K562 (cell line): ENCODE results near the gene LAMTOR1. TPM values are rescaled to one million over a fixed set of nuclear protein-coding genes. Genes with fewer than 3 reads are reported as not detected.

Experiments used
- CEBPG ChIP-seq, 3 experiments: fragments of 200-800 bp in 1 of 3; sonication (Bioruptor generic) in 1 of 3; sonication (generic) in 1 of 3; formaldehyde crosslinking in 1 of 3; IDR thresholded peaks in 2 of 3; conservative IDR thresholded peaks in 1 of 3; 2 replicates each; pipeline versions ENCODE4 v1.6.1 to v1.8.0; 2016 to 2022; ENCODE audit warnings: missing compliant biosample characterization in 2 of 3, missing genetic modification characterization in 2 of 3, mild to moderate bottlenecking in 1 of 3, missing genetic modification reagents in 1 of 3
- CHAMP1 ChIP-seq: fragments of 450-650 bp; IDR thresholded peaks from 2 replicates; pipeline ENCODE4 v1.6.1; 2016; ENCODE audit warnings: mild to moderate bottlenecking
- DLX4 ChIP-seq: fragments of 250-450 bp; sonication (Bioruptor Pico); IDR thresholded peaks from 2 replicates; pipeline ENCODE4 v1.6.1; 2021; ENCODE audit warnings: mild to moderate bottlenecking
- E2F5 ChIP-seq: sonication (generic); formaldehyde crosslinking; IDR thresholded peaks from 2 replicates; pipeline ENCODE4 v1.8.0; 2022; ENCODE audit warnings: mild to moderate bottlenecking, missing genetic modification reagents
- ETV6 ChIP-seq, 3 experiments: fragments of 150-350 bp in 1 of 3; sonication (generic) in 1 of 3; formaldehyde crosslinking in 1 of 3; IDR thresholded peaks; 2 replicates each; pipeline versions ENCODE4 v1.6.1 to v1.8.0; 2014 to 2022; ENCODE audit warnings: borderline replicate concordance in 2 of 3, low read depth in 2 of 3, antibody characterized with exemption in 1 of 3, low read length in 1 of 3, mild to moderate bottlenecking in 1 of 3, missing genetic modification reagents in 1 of 3
- FUS ChIP-seq: fragments of 200-400 bp; formaldehyde crosslinking; optimal IDR thresholded peaks from 2 replicates; pipeline ENCODE3; 2017; ENCODE audit warnings: low read depth, low read length
- HBP1 ChIP-seq: fragments of 450-650 bp; formaldehyde crosslinking; IDR thresholded peaks from 2 replicates; pipeline ENCODE4 v1.4.0; 2022; ENCODE audit warnings: missing genetic modification characterization
- MAFK ChIP-seq: IDR thresholded peaks from 2 replicates; pipeline ENCODE4 v1.6.1; 2011; ENCODE audit warnings: low read length, improper control_type of control experiment
- MECOM ChIP-seq: fragments of 250-450 bp; sonication (Bioruptor Pico); IDR thresholded peaks from 2 replicates; pipeline ENCODE4 v1.8.0; 2022; ENCODE audit warnings: inconsistent platforms
- NFIC ChIP-seq: fragments of 450-650 bp; IDR thresholded peaks from 2 replicates; pipeline ENCODE4 v1.6.1; 2017; ENCODE audit warnings: mild to moderate bottlenecking, inconsistent platforms
- NR2C2 ChIP-seq, 2 experiments: fragments of 200-800 bp in 1 of 2; sonication (Bioruptor generic) in 1 of 2; sonication (generic) in 1 of 2; formaldehyde crosslinking in 1 of 2; IDR thresholded peaks; 2 replicates each; pipeline versions ENCODE4 v1.6.1 to v1.8.0; 2016 to 2022; ENCODE audit warnings: mild to moderate bottlenecking in 1 of 2, missing compliant biosample characterization in 1 of 2, missing genetic modification characterization in 1 of 2, missing genetic modification reagents in 1 of 2
- PRMT5 ChIP-seq: sonication (generic); formaldehyde crosslinking; IDR thresholded peaks from 2 replicates; pipeline ENCODE4 v1.5.0; 2020; ENCODE audit warnings: missing genetic modification reagents
- THAP7 ChIP-seq: fragments of 250-450 bp; sonication (Bioruptor Pico); IDR thresholded peaks from 2 replicates; pipeline ENCODE4 v1.5.0; 2021
- THRAP3 ChIP-seq: fragments of 450-650 bp; IDR thresholded peaks from 2 replicates; pipeline ENCODE4 v1.6.1; 2016; ENCODE audit warnings: mild to moderate bottlenecking, inconsistent platforms, borderline replicate concordance
- ZBTB8A ChIP-seq: fragments of 450-650 bp; IDR thresholded peaks from 2 replicates; pipeline ENCODE4 v1.6.1; 2018; ENCODE audit warnings: mild to moderate bottlenecking, moderate library complexity; ENCODE audit not compliant: partially characterized antibody
- ZBTB9 ChIP-seq: fragments of 450-650 bp; formaldehyde crosslinking; IDR thresholded peaks from 2 replicates; pipeline ENCODE4 v1.4.0; 2020; ENCODE audit warnings: mild to moderate bottlenecking, moderate library complexity
- ZNF444 ChIP-seq: fragments of 250-450 bp; sonication (Bioruptor Pico); IDR thresholded peaks from 2 replicates; pipeline ENCODE4 v1.4.0; 2020; ENCODE audit warnings: mild to moderate bottlenecking, moderate library complexity
- ZNF830 ChIP-seq: fragments of 250-450 bp; sonication (Bioruptor Pico); IDR thresholded peaks from 2 replicates; pipeline ENCODE4 v1.5.0; 2021; ENCODE audit warnings: mild to moderate bottlenecking
- polyA plus RNA-seq, 8 experiments: library from polyadenylated mRNA; depleted of rRNA in 4 of 8; stranded (reverse) in 5 of 8; unstranded in 3 of 8; fragments of >200 nt; fragmentation: Nextera tagmentation in 2 of 8; fragmentation: Illumina TruSeq in 1 of 8; extraction: Ambion mirVana in 2 of 8; extraction: Trizol in 1 of 8; gene quantifications; 2 replicates each; pipeline versions ENCODE4 v1.2.1 to v1.2.3, GENCODE V29; 2011 to 2014; ENCODE audit warnings: inconsistent platforms in 1 of 8, missing spikeins in 1 of 8
- total RNA-seq, 7 experiments: library from RNA; depleted of rRNA in 6 of 7; stranded (reverse); fragments of >200 nt in 6 of 7; fragmentation: Illumina TruSeq in 2 of 7; extraction: Trizol in 2 of 7; gene quantifications; 2 replicates each; pipeline versions ENCODE4 v1.2.1 to v1.2.3, GENCODE V29; 2011 to 2021; ENCODE audit warnings: low replicate concordance in 1 of 7

Gene LAMTOR1
- total and polyA plus RNA-seq, 9 of the 15 experiments (the other 6 are each of a cell fraction or from before 2014, with no cell fraction given) = 62.6 to 104 (median 85.3) TPM

GRCh38 chr11:72080326-72081183 lies 22.5 kb downstream of the LAMTOR1 start, which contains the start of the genes LRRC51 and NUMA1 (continued):
- no peak for TF ChIP-seq DLX4 (CRISPR knock-in tag)
- no peak for TF ChIP-seq ETV6 (IDR thresholded peaks at IDR 0.05; ENCODE audit: borderline replicate concordance in 1 of 2, low read depth in 2 of 2, low read length in 1 of 2)
- TF ChIP-seq ETV6 (CRISPR knock-in tag; IDR thresholded peaks at IDR 0.05; ENCODE audit: borderline replicate concordance) = no peak
- TF ChIP-seq THRAP3 = no peak
- TF ChIP-seq MECOM (CRISPR knock-in tag) = no peak
- 0 out of 2 replicates have a peak, but pooled peaks have one; percentile 37 for TF ChIP-seq NR2C2 (CRISPR knock-in tag; IDR thresholded peaks at IDR 0.05)
- peak; percentile 94 for TF ChIP-seq NR2C2 (tag; IDR thresholded peaks at IDR 0.05)
- TF ChIP-seq ZBTB8A = no peak
- no peak for TF ChIP-seq PRMT5 (CRISPR knock-in tag)
- TF ChIP-seq ZNF830 = no peak
- no peak for TF ChIP-seq ZBTB9 (CRISPR knock-in tag)
- no peak for TF ChIP-seq NFIC
- no peak for TF ChIP-seq CHAMP1
- TF ChIP-seq THAP7 (CRISPR knock-in tag) = no peak
- no peak for TF ChIP-seq HBP1 (CRISPR knock-in tag)
- TF ChIP-seq FUS = no peak
- no peak for TF ChIP-seq ZNF444 (CRISPR knock-in tag)
- no peak for TF ChIP-seq MAFK
- TF ChIP-seq E2F5 (CRISPR knock-in tag) = 0 out of 2 replicates have a peak, but pooled peaks have one; percentile 17
- no peak for TF ChIP-seq CEBPG (CRISPR knock-in tag; IDR thresholded peaks at IDR 0.05)
- TF ChIP-seq CEBPG (tag; conservative IDR thresholded peaks at IDR 0.05 in 1 of 2, IDR thresholded peaks at IDR 0.05 in 1 of 2) = no peak; a peak in 1 of 4 replicates
